CD4-positive, alpha-beta T cell treated with Interferon gamma for 1 hour (primary cell): Measurements from ENCODE around the gene ZNF445.
"Not testable (repeated sequence)": the region's sequence is repeated elsewhere in the genome, so short reads cannot be mapped to it uniquely, and the experiment has no call there.

ENCODE experiments used
- DNase-seq: peaks from one replicate; pipeline ENCODE4 v3.0.0-alpha.2; 2020

ZNF445 gene

GRCh38 chr3:44477312-44478030 is at the start of gene ZNF445:
Gene ZNF445 (minus strand): TSS chr3:44477670. CDS start chr3:44455549, 22,121 bp downstream.
- DNase-seq, result peak; percentile 79

- no peak for DNase-seq
Measured at GRCh38 chr3:44525060-44525459, 47.6 kb upstream of the ZNF445 start.

GRCh38 chr3:44522494-44522933 is 45.0 kb upstream of the ZNF445 start:
- DNase-seq, result no peak

GRCh38 chr3:44521721-44522120 is 44.3 kb upstream of the ZNF445 start:
- DNase-seq, result no peak

GRCh38 chr3:44518782-44519156 is 41.3 kb upstream of the ZNF445 start:
- no peak for DNase-seq

GRCh38 chr3:44516230-44516629 is 38.8 kb upstream of the ZNF445 start:
- DNase-seq, result no peak

- DNase-seq, result no peak
Measured at GRCh38 chr3:44513513-44513912, 36.0 kb upstream of the ZNF445 start.

- no peak for DNase-seq
Measured at GRCh38 chr3:44511238-44511566, 33.7 kb upstream of the ZNF445 start.

GRCh38 chr3:44510000-44510368 is 32.5 kb upstream of the ZNF445 start:
- DNase-seq, result no peak

GRCh38 chr3:44509393-44509921 is 32.0 kb upstream of the ZNF445 start:
- no peak for DNase-seq

GRCh38 chr3:44506961-44507360 is 29.5 kb upstream of the ZNF445 start:
- DNase-seq, result no peak

- no peak for DNase-seq
Measured at GRCh38 chr3:44506556-44506955, 29.1 kb upstream of the ZNF445 start.

GRCh38 chr3:44504566-44504965 is 27.1 kb upstream of the ZNF445 start:
- DNase-seq, result no peak

- not testable (repeated sequence) for DNase-seq
Measured at GRCh38 chr3:44503178-44503577, 25.7 kb upstream of the ZNF445 start.

- DNase-seq, result no peak
Measured at GRCh38 chr3:44501971-44502370, 24.5 kb upstream of the ZNF445 start.

GRCh38 chr3:44499899-44500168 is 22.4 kb upstream of the ZNF445 start:
- DNase-seq, result not testable (repeated sequence)

- DNase-seq, result no peak
Measured at GRCh38 chr3:44499149-44499898, 21.9 kb upstream of the ZNF445 start.

GRCh38 chr3:44495636-44496415 is 18.4 kb upstream of the ZNF445 start:
- DNase-seq, result no peak

GRCh38 chr3:44492496-44492895 is 15.0 kb upstream of the ZNF445 start:
- no peak for DNase-seq

GRCh38 chr3:44482721-44483120 is 5.3 kb upstream of the ZNF445 start:
- DNase-seq, result no peak

GRCh38 chr3:44478606-44479094 is 1.2 kb upstream of the ZNF445 start:
- no peak for DNase-seq

GRCh38 chr3:44478055-44478468 is 592 bp upstream of the ZNF445 start:
- no peak for DNase-seq

GRCh38 chr3:44476963-44477311 is 533 bp downstream of the ZNF445 start:
- DNase-seq, result no peak

- no peak for DNase-seq
Measured at GRCh38 chr3:44476181-44476611, 1.3 kb downstream of the ZNF445 start.
